T-helper 2 cell treated with Interferon-gamma antibody and Interleukin-4, amounts not matched to agents 5 μg/mL and 100 μg/mL, for 36 hours (primary cell): ENCODE results near the gene RAMP3.

Experiments used
- DNase-seq: peaks from one replicate; pipeline ENCODE4 v3.0.0; 2021; ENCODE audit warnings: low spot score
- H3K27ac Mint-ChIP-seq: one replicate; pipeline ENCODE4 v1.8.0; 2021; ENCODE audit warnings: mild to moderate bottlenecking, mixed read lengths
- H3K27me3 Mint-ChIP-seq: one replicate; pipeline ENCODE4 v1.8.0; 2021; ENCODE audit warnings: low read depth, mixed read lengths
- H3K36me3 Mint-ChIP-seq: one replicate; pipeline ENCODE4 v1.8.0; 2021; ENCODE audit warnings: low read depth, mixed read lengths
- H3K4me1 Mint-ChIP-seq: one replicate; pipeline ENCODE4 v1.8.0; 2021; ENCODE audit warnings: low read depth, mixed read lengths
- H3K4me3 Mint-ChIP-seq: one replicate; pipeline ENCODE4 v1.8.0; 2022; ENCODE audit warnings: mild to moderate bottlenecking, moderate library complexity, mixed read lengths
- H3K9me3 Mint-ChIP-seq: one replicate; pipeline ENCODE4 v1.8.0; 2021; ENCODE audit warnings: mixed read lengths

Gene RAMP3

GRCh38 chr7:45183711-45184210 is 26.2 kb downstream of the RAMP3 start:
- no peak for DNase-seq
- Mint-ChIP-seq H3K4me3 (no peak overlapping the region), H3K27me3 (peaks cover 2% of the 10 kb centered on the region), H3K27ac (no peak overlapping the region), H3K9me3 (no peaks in the 10 kb centered on the region), H3K36me3 (no peaks in the 10 kb centered on the region), H3K4me1 (no peaks in the 10 kb centered on the region)

- H3K9me3 Mint-ChIP-seq, result no peaks in the 10 kb centered on the region
Observed at GRCh38 chr7:45184326-45185027, 26.9 kb downstream of the RAMP3 start.

GRCh38 chr7:45185028-45185863 is 27.7 kb downstream of the RAMP3 start:
- Mint-ChIP-seq H3K27me3 (peaks cover 2% of the 10 kb centered on the region), H3K4me1 (no peaks in the 10 kb centered on the region), H3K27ac (no peak overlapping the region), H3K9me3 (no peaks in the 10 kb centered on the region), H3K4me3 (no peak overlapping the region), H3K36me3 (no peaks in the 10 kb centered on the region)
- DNase-seq, result no peak

More at GRCh38 chr7:45184326-45185027, 26.9 kb downstream of the RAMP3 start:
- DNase-seq, result no peak
- no peak overlapping the region for H3K4me3 Mint-ChIP-seq
- H3K27ac Mint-ChIP-seq, result no peak overlapping the region
- no peaks in the 10 kb centered on the region for H3K36me3 Mint-ChIP-seq
- H3K27me3 Mint-ChIP-seq, result peaks cover 2% of the 10 kb centered on the region
- no peaks in the 10 kb centered on the region for H3K4me1 Mint-ChIP-seq

- H3K36me3 Mint-ChIP-seq, result no peaks in the 10 kb centered on the region
- H3K9me3 Mint-ChIP-seq, result no peaks in the 10 kb centered on the region
- H3K27me3 Mint-ChIP-seq, result peaks cover 2% of the 10 kb centered on the region
- no peaks in the 10 kb centered on the region for H3K4me1 Mint-ChIP-seq
- no peak overlapping the region for H3K27ac Mint-ChIP-seq
- DNase-seq, result no peak
- no peak overlapping the region for H3K4me3 Mint-ChIP-seq
Observed at GRCh38 chr7:45185864-45186250, 28.3 kb downstream of the RAMP3 start.

- no peaks in the 10 kb centered on the region for H3K9me3 Mint-ChIP-seq
- no peaks in the 10 kb centered on the region for H3K36me3 Mint-ChIP-seq
- no peak overlapping the region for H3K4me3 Mint-ChIP-seq
- H3K27me3 Mint-ChIP-seq, result peaks cover 4% of the 10 kb centered on the region
- H3K27ac Mint-ChIP-seq, result no peak overlapping the region
- no peaks in the 10 kb centered on the region for H3K4me1 Mint-ChIP-seq
- DNase-seq, result no peak
Observed at GRCh38 chr7:45186261-45186813, 28.7 kb downstream of the RAMP3 start.

GRCh38 chr7:45187089-45187945 is 29.7 kb downstream of the RAMP3 start:
- peaks cover 12% of the 10 kb centered on the region for H3K27me3 Mint-ChIP-seq

GRCh38 chr7:45187946-45188411 is 30.4 kb downstream of the RAMP3 start:
- H3K27ac Mint-ChIP-seq, result no peak overlapping the region
- peaks cover 16% of the 10 kb centered on the region for H3K27me3 Mint-ChIP-seq
- H3K4me1 Mint-ChIP-seq, result peaks cover 4% of the 10 kb centered on the region
- H3K36me3 Mint-ChIP-seq, result no peaks in the 10 kb centered on the region
- no peak overlapping the region for H3K4me3 Mint-ChIP-seq
- no peaks in the 10 kb centered on the region for H3K9me3 Mint-ChIP-seq
- DNase-seq, result no peak

More at GRCh38 chr7:45187089-45187945, 29.7 kb downstream of the RAMP3 start:
- Mint-ChIP-seq H3K4me1 (no peaks in the 10 kb centered on the region), H3K27ac (no peak overlapping the region), H3K4me3 (no peak overlapping the region), H3K9me3 (no peaks in the 10 kb centered on the region), H3K36me3 (no peaks in the 10 kb centered on the region)
- no peak for DNase-seq

- Mint-ChIP-seq H3K4me1 (peaks cover 4% of the 10 kb centered on the region), H3K4me3 (no peak overlapping the region), H3K27me3 (peaks cover 16% of the 10 kb centered on the region), H3K36me3 (no peaks in the 10 kb centered on the region), H3K9me3 (no peaks in the 10 kb centered on the region), H3K27ac (no peak overlapping the region)
- no peak for DNase-seq
Observed at GRCh38 chr7:45188736-45189135, 31.1 kb downstream of the RAMP3 start.

- H3K4me1 Mint-ChIP-seq, result peaks cover 4% of the 10 kb centered on the region
- no peak overlapping the region for H3K4me3 Mint-ChIP-seq
- DNase-seq, result no peak
- no peak overlapping the region for H3K27ac Mint-ChIP-seq
- peaks cover 16% of the 10 kb centered on the region for H3K27me3 Mint-ChIP-seq
- no peaks in the 10 kb centered on the region for H3K9me3 Mint-ChIP-seq
- H3K36me3 Mint-ChIP-seq, result no peaks in the 10 kb centered on the region
Observed at GRCh38 chr7:45189151-45189970, 31.8 kb downstream of the RAMP3 start.

- Mint-ChIP-seq H3K9me3 (no peaks in the 10 kb centered on the region), H3K4me3 (no peak overlapping the region), H3K27me3 (peaks cover 19% of the 10 kb centered on the region), H3K4me1 (peaks cover 6% of the 10 kb centered on the region), H3K36me3 (no peaks in the 10 kb centered on the region), H3K27ac (no peak overlapping the region)
- no peak for DNase-seq
Observed at GRCh38 chr7:45190406-45191165, 33.0 kb downstream of the RAMP3 start.

- Mint-ChIP-seq H3K4me3 (no peak overlapping the region), H3K4me1 (peaks cover 10% of the 10 kb centered on the region), H3K27ac (no peak overlapping the region), H3K36me3 (no peaks in the 10 kb centered on the region), H3K9me3 (no peaks in the 10 kb centered on the region), H3K27me3 (peaks cover 19% of the 10 kb centered on the region)
- DNase-seq, result no peak
Observed at GRCh38 chr7:45191396-45191795, 33.8 kb downstream of the RAMP3 start.

GRCh38 chr7:45192621-45193041 is 35.0 kb downstream of the RAMP3 start:
- Mint-ChIP-seq H3K4me1 (peaks cover 13% of the 10 kb centered on the region), H3K9me3 (no peaks in the 10 kb centered on the region), H3K27ac (no peak overlapping the region), H3K36me3 (no peaks in the 10 kb centered on the region), H3K27me3 (peaks cover 21% of the 10 kb centered on the region), H3K4me3 (no peak overlapping the region)
- no peak for DNase-seq
